HG03066 (cell line): ENCODE measurements around the gene TENM3.
A peak's percentile ranks its signal among the peaks of the same experiment; 100 is the strongest.

Source experiments
- ATAC-seq: cut with Tn5 transposase; IDR thresholded peaks from one replicate; pipeline ENCODE4 v1.9.1; 2021; ENCODE audit warnings: low read depth; ENCODE audit not compliant: unreplicated experiment

Gene TENM3

GRCh38 chr4:182435401-182435800, 192.2 kb downstream of the TENM3 start:
- no peak for ATAC-seq

- no peak for ATAC-seq
Measured at GRCh38 chr4:182443070-182443469, 199.9 kb downstream of the TENM3 start.

GRCh38 chr4:182447767-182448280, 204.6 kb downstream of the TENM3 start:
- ATAC-seq, result no peak

GRCh38 chr4:182448281-182449151, 205.3 kb downstream of the TENM3 start:
- ATAC-seq, result peak; percentile 76

- no peak for ATAC-seq
Measured at GRCh38 chr4:182449186-182449929, 206.2 kb downstream of the TENM3 start.

GRCh38 chr4:182449930-182450439, 206.8 kb downstream of the TENM3 start:
- ATAC-seq, result no peak

GRCh38 chr4:182451441-182451840, 208.2 kb downstream of the TENM3 start:
- ATAC-seq, result no peak

- no peak for ATAC-seq
Measured at GRCh38 chr4:182453830-182454229, 210.6 kb downstream of the TENM3 start.

- ATAC-seq, result no peak
Measured at GRCh38 chr4:182454440-182455013, 211.3 kb downstream of the TENM3 start.

GRCh38 chr4:182465114-182465513, 221.9 kb downstream of the TENM3 start:
- no peak for ATAC-seq

GRCh38 chr4:182465979-182466378, 222.8 kb downstream of the TENM3 start:
- no peak for ATAC-seq

GRCh38 chr4:182470215-182470614, 227.0 kb downstream of the TENM3 start:
- ATAC-seq, result no peak

- ATAC-seq, result no peak
Measured at GRCh38 chr4:182475539-182475938, 232.3 kb downstream of the TENM3 start.

- peak; percentile 79 for ATAC-seq
Measured at GRCh38 chr4:182478475-182478874, 235.3 kb downstream of the TENM3 start.

GRCh38 chr4:182483685-182484084, 240.5 kb downstream of the TENM3 start:
- no peak for ATAC-seq

GRCh38 chr4:182486881-182487280, 243.7 kb downstream of the TENM3 start:
- no peak for ATAC-seq

- ATAC-seq, result no peak
Measured at GRCh38 chr4:182488896-182489295, 245.7 kb downstream of the TENM3 start.

GRCh38 chr4:182489607-182490006, 246.4 kb downstream of the TENM3 start:
- no peak for ATAC-seq

- ATAC-seq, result no peak
Measured at GRCh38 chr4:182491719-182492118, 248.5 kb downstream of the TENM3 start.

- ATAC-seq, result no peak
Measured at GRCh38 chr4:182492423-182492822, 249.2 kb downstream of the TENM3 start.

- ATAC-seq, result no peak
Measured at GRCh38 chr4:182493377-182493776, 250.2 kb downstream of the TENM3 start.
